Smooth muscle cell of the pulmonary artery (primary cell): Measurements from ENCODE around the gene RGS9. TPM values are rescaled to one million over a fixed set of nuclear protein-coding genes. Genes with fewer than 3 reads are reported as not detected.

ENCODE experiments used
- total RNA-seq: library from RNA; depleted of rRNA; stranded (reverse); fragments of >200 nt; gene quantifications from 2 replicates; pipeline ENCODE4 v1.2.3, GENCODE V29; 2014

RGS9 gene
- total RNA-seq, result 1.1 TPM in 2 replicates

DNA sequence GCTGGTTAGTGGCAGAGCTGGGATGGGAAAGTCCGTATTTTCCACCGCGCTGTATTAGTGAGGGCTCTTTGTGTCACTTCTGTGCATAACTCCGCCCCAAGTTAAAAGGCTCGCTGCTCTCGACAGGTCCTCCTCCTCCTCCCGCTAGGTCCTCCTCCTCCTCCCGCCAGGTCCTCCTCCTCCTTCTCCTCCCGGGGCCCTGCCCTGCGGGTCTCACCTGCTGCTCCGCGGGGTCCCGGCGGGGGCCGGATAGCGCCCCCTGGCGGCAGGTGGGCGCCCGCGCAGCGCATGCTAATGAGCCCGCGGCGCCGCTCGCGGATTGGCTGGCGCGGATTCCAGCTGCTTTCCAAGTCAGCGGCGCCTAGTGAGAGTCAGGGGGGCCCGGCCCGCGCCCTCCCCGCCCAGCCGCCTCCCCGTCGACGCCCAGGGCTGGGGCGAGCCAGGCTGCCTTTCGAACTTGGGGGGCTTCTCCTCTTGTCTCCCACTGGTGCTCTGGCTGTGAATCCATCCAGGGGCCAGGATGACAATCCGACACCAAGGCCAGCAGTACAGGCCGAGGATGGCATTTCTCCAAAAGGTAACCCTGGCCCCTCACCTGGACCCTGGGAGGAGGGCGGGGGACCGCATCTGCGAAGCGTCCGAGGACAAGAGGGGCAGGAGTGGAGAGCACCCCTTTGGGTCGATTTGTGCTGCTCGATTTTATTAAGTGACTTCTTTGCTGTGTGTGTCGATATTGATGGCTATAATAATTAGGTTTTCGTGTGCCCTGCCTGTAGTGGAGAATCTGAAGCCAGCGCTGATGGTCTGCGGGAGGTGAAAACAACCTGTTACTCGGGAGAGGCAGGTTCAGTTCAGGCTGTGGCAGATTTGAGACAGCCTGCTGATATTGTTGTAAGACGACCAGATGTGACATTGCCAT lies at the start of gene RGS9:
Gene RGS9, plus strand, starts transcription at position 350 of the 919 bp plus-strand sequence. Its CDS starts 171 bp downstream, at position 521.

Other genes starting within 250 kb of the RGS9 start
- 8.9 and 12.2 TPM in 2 replicates for gene LRRC37A3, start 217.9 kb upstream of the RGS9 start, total RNA-seq
- gene GNA13, start 80.6 kb upstream of the RGS9 start, total RNA-seq, result 63.3 and 63.4 TPM in 2 replicates